Measurements from ENCODE around the gene SLC25A13. TPM values are rescaled to one million over a fixed set of nuclear protein-coding genes. Genes with fewer than 3 reads are reported as not detected.
A peak's percentile ranks its signal among the peaks of the same experiment; 100 is the strongest.
"Not testable (repeated sequence)": the region's sequence is repeated elsewhere in the genome, so short reads cannot be mapped to it uniquely, and the experiment has no call there.

SLC25A13 gene
- total RNA-seq, 1 experiment from 2014 or later, result 77.1 TPM

GRCh38 chr7:96332325-96332724 lies 10.4 kb upstream of the SLC25A13 start:
- Histone ChIP-seq H3K27me3 (no peaks in the 10 kb centered on the region), H3K9me3 (replicated peaks) (no peaks in the 10 kb centered on the region; the same call in 1 of the 2 replicates), H3K36me3 (no peaks in the 10 kb centered on the region), H3K27ac (no peak overlapping the region), H3K4me3 (no peak overlapping the region), H3K4me1 (no peaks in the 10 kb centered on the region)
- DNase-seq, result no peak

GRCh38 chr7:96331775-96332174 lies 9.9 kb upstream of the SLC25A13 start:
- no peak for DNase-seq
- Histone ChIP-seq H3K4me1 (no peaks in the 10 kb centered on the region), H3K4me3 (no peak overlapping the region), H3K27ac (no peak overlapping the region), H3K9me3 (replicated peaks) (no peaks in the 10 kb centered on the region; the same call in 1 of the 2 replicates), H3K27me3 (no peaks in the 10 kb centered on the region), H3K36me3 (no peaks in the 10 kb centered on the region)

- DNase-seq, result no peak
- H3K27me3 ChIP-seq, result no peaks in the 10 kb centered on the region
- H3K4me3 ChIP-seq, result no peak overlapping the region
- no peaks in the 10 kb centered on the region for H3K4me1 ChIP-seq
- H3K9me3 ChIP-seq (replicated peaks), result no peaks in the 10 kb centered on the region; the same call in 1 of the 2 replicates
- no peak overlapping the region for H3K27ac ChIP-seq
- no peaks in the 10 kb centered on the region for H3K36me3 ChIP-seq
Measured at GRCh38 chr7:96331233-96331632, 9.3 kb upstream of the SLC25A13 start.

GRCh38 chr7:96330193-96330592 lies 8.3 kb upstream of the SLC25A13 start:
- Histone ChIP-seq H3K27ac (no peak overlapping the region), H3K36me3 (no peaks in the 10 kb centered on the region), H3K4me1 (no peaks in the 10 kb centered on the region), H3K9me3 (replicated peaks) (no peaks in the 10 kb centered on the region), H3K4me3 (no peak overlapping the region), H3K27me3 (no peaks in the 10 kb centered on the region)
- no peak for DNase-seq

GRCh38 chr7:96329241-96329640 lies 7.3 kb upstream of the SLC25A13 start:
- Histone ChIP-seq H3K9me3 (replicated peaks) (no peaks in the 10 kb centered on the region), H3K27me3 (no peaks in the 10 kb centered on the region), H3K36me3 (no peaks in the 10 kb centered on the region), H3K27ac (no peak overlapping the region), H3K4me3 (no peak overlapping the region), H3K4me1 (no peaks in the 10 kb centered on the region)
- DNase-seq, result no peak

- no peak for DNase-seq
- no peak overlapping the region for H3K27ac ChIP-seq
- H3K4me1 ChIP-seq, result no peaks in the 10 kb centered on the region
- no peaks in the 10 kb centered on the region for H3K36me3 ChIP-seq
- no peaks in the 10 kb centered on the region for H3K9me3 ChIP-seq (replicated peaks)
- no peak overlapping the region for H3K4me3 ChIP-seq
- H3K27me3 ChIP-seq, result no peaks in the 10 kb centered on the region
Measured at GRCh38 chr7:96328016-96328415, 6.1 kb upstream of the SLC25A13 start.

- Histone ChIP-seq H3K9me3 (replicated peaks) (no peaks in the 10 kb centered on the region), H3K4me1 (peaks cover 3% of the 10 kb centered on the region; the same call in 1 of the 2 replicates), H3K27ac (no peak overlapping the region), H3K27me3 (no peaks in the 10 kb centered on the region), H3K4me3 (no peak overlapping the region), H3K36me3 (no peaks in the 10 kb centered on the region)
- peak; percentile 32 to 56 for DNase-seq
Measured at GRCh38 chr7:96327429-96327828, 5.5 kb upstream of the SLC25A13 start.

GRCh38 chr7:96326752-96327151 lies 4.9 kb upstream of the SLC25A13 start:
- not testable (repeated sequence) for H3K4me1 ChIP-seq; H3K27ac ChIP-seq; H3K4me3 ChIP-seq; H3K36me3 ChIP-seq; DNase-seq; H3K9me3 ChIP-seq (replicated peaks); H3K27me3 ChIP-seq

- Histone ChIP-seq H3K4me1 (peaks cover 4% of the 10 kb centered on the region), H3K27ac (no peak overlapping the region), H3K36me3 (no peaks in the 10 kb centered on the region), H3K27me3 (no peaks in the 10 kb centered on the region), H3K9me3 (replicated peaks) (no peaks in the 10 kb centered on the region), H3K4me3 (no peak overlapping the region)
- no peak for DNase-seq
Measured at GRCh38 chr7:96322847-96323461, 1.1 kb upstream of the SLC25A13 start.

- peak overlapping the region; percentile 87 for H3K27ac ChIP-seq
- H3K27me3 ChIP-seq, result no peaks in the 10 kb centered on the region
- DNase-seq, result no peak
- no peaks in the 10 kb centered on the region for H3K9me3 ChIP-seq (replicated peaks)
- H3K4me1 ChIP-seq, result peaks cover 4% of the 10 kb centered on the region
- peak overlapping the region; percentile 81 for H3K4me3 ChIP-seq
- H3K36me3 ChIP-seq, result no peaks in the 10 kb centered on the region
Measured at GRCh38 chr7:96322373-96322695, 436 bp upstream of the SLC25A13 start.

GRCh38 chr7:96321031-96321657 lies 754 bp downstream of the SLC25A13 start:
- peaks cover 4% of the 10 kb centered on the region for H3K4me1 ChIP-seq
- peak; percentile 88 to 93 for DNase-seq
- H3K36me3 ChIP-seq, result no peaks in the 10 kb centered on the region; the same call in 1 of the 2 replicates
- H3K4me3 ChIP-seq, result peak overlapping the region; percentile 81
- H3K27me3 ChIP-seq, result no peaks in the 10 kb centered on the region
- no peaks in the 10 kb centered on the region for H3K9me3 ChIP-seq (replicated peaks)
- peak overlapping the region; percentile 87 for H3K27ac ChIP-seq

GRCh38 chr7:96320442-96320841 lies 1.5 kb downstream of the SLC25A13 start:
- H3K4me1 ChIP-seq, result peaks cover 4% of the 10 kb centered on the region
- H3K27ac ChIP-seq, result no peak overlapping the region
- H3K27me3 ChIP-seq, result no peaks in the 10 kb centered on the region
- no peak for DNase-seq
- no peaks in the 10 kb centered on the region; the same call in 1 of the 2 replicates for H3K36me3 ChIP-seq
- H3K4me3 ChIP-seq, result peak overlapping the region; percentile 81
- H3K9me3 ChIP-seq (replicated peaks), result no peaks in the 10 kb centered on the region

GRCh38 chr7:96319439-96319838 lies 2.5 kb downstream of the SLC25A13 start:
- Histone ChIP-seq H3K27ac (no peak overlapping the region), H3K9me3 (replicated peaks) (no peaks in the 10 kb centered on the region), H3K4me1 (peaks cover 9% of the 10 kb centered on the region), H3K27me3 (no peaks in the 10 kb centered on the region), H3K4me3 (no peak overlapping the region), H3K36me3 (peaks cover 4% of the 10 kb centered on the region)
- no peak for DNase-seq

GRCh38 chr7:96316949-96317348 lies 4.9 kb downstream of the SLC25A13 start:
- Histone ChIP-seq H3K4me1 (peaks cover 8% of the 10 kb centered on the region), H3K27me3 (no peaks in the 10 kb centered on the region), H3K36me3 (peaks cover 13% of the 10 kb centered on the region), H3K4me3 (no peak overlapping the region), H3K27ac (no peak overlapping the region), H3K9me3 (replicated peaks) (no peaks in the 10 kb centered on the region)
- no peak for DNase-seq

GRCh38 chr7:96315125-96315512 lies 6.8 kb downstream of the SLC25A13 start:
- Histone ChIP-seq H3K4me3 (no peak overlapping the region), H3K27ac (no peak overlapping the region)

More at GRCh38 chr7:96315125-96315512, 6.8 kb downstream of the SLC25A13 start:
- no peaks in the 10 kb centered on the region; the same call in 1 of the 2 replicates for H3K9me3 ChIP-seq (replicated peaks)
- peaks cover 13% of the 10 kb centered on the region for H3K36me3 ChIP-seq
- DNase-seq, result no peak
- no peaks in the 10 kb centered on the region for H3K27me3 ChIP-seq
- H3K4me1 ChIP-seq, result peaks cover 8% of the 10 kb centered on the region

All from SJCRH30 (cell line).